IMR-90 (cell line): ENCODE results near the gene IL22. TPM values are rescaled to one million over a fixed set of nuclear protein-coding genes. Genes with fewer than 3 reads are reported as not detected.
A peak's percentile ranks its signal among the peaks of the same experiment; 100 is the strongest.

Source experiments
- ATAC-seq: fragments of 200-7000 bp; cut with Tn5 transposase; 2 replicates; pipeline ENCODE4 v1.9.1; 2020; ENCODE audit warnings: low read depth, mild to moderate bottlenecking, moderate library complexity
- BruUV-seq: library from RNA; stranded (reverse); fragments of 400-500 nt; replicated peaks from 2 replicates; lab custom pipeline; 2021; lab: Mats Ljungman, UMichigan
- CTCF ChIA-PET: fragments of 300-600 bp; formaldehyde crosslinking; extraction: SDS; loops from one replicate; lab custom pipeline; 2021; ENCODE audit warnings: antibody characterized with exemption; lab: Yijun Ruan, JAX
- POLR2A ChIA-PET: fragments of 300-600 bp; sonication (Branson Sonifier 250); formaldehyde crosslinking; loops from one replicate; lab custom pipeline; 2022; ENCODE audit warnings: antibody characterized with exemption; ENCODE audit not compliant: unreplicated experiment; lab: Charles Lee
- DNase-seq: peaks from one replicate; pipeline ENCODE4 v3.0.0; 2013
- H2AFZ ChIP-seq: replicated peaks from 2 replicates; pipeline ENCODE3; 2013; ENCODE audit warnings: low read length, mild to moderate bottlenecking; ENCODE audit not compliant: poor library complexity
- H2AK5ac ChIP-seq: 2 replicates; pipeline ENCODE4 v1.6.1; 2013; ENCODE audit warnings: low read depth, low read length, inconsistent platforms
- H2AK9ac ChIP-seq: replicated peaks from 2 replicates; pipeline ENCODE3; 2013; ENCODE audit warnings: mild to moderate bottlenecking, low read depth, low read length, moderate library complexity; ENCODE audit not compliant: poor library complexity
- H2BK120ac ChIP-seq: 2 replicates; pipeline ENCODE4 v1.6.1; 2013; ENCODE audit warnings: low read depth, low read length, inconsistent platforms
- H2BK15ac ChIP-seq: 3 replicates; pipeline ENCODE4 v1.6.1; 2013; ENCODE audit warnings: low read depth, low read length, inconsistent platforms
- H2BK20ac ChIP-seq: 2 replicates; pipeline ENCODE4 v1.6.1; 2013; ENCODE audit warnings: low read depth, mild to moderate bottlenecking, inconsistent platforms, low read length, moderate library complexity
- H2BK5ac ChIP-seq: 2 replicates; pipeline ENCODE4 v1.6.1; 2013; ENCODE audit warnings: mild to moderate bottlenecking, low read depth, low read length, inconsistent platforms; ENCODE audit not compliant: poor library complexity, severe bottlenecking
- H3K14ac ChIP-seq: replicated peaks from 2 replicates; pipeline ENCODE4 v1.6.1; 2013; ENCODE audit warnings: low read depth, low read length, inconsistent platforms
- H3K18ac ChIP-seq: 2 replicates; pipeline ENCODE4 v1.6.1; 2013; ENCODE audit warnings: low read depth, low read length, control low read depth
- H3K23ac ChIP-seq: 2 replicates; pipeline ENCODE4 v1.6.1; 2013; ENCODE audit warnings: low read depth, low read length, inconsistent platforms
- H3K27ac ChIP-seq: 2 replicates; pipeline ENCODE4 v1.5.1; 2013; ENCODE audit warnings: mild to moderate bottlenecking, control low read depth, low read length; ENCODE audit not compliant: insufficient read depth
- H3K27me3 ChIP-seq: 2 replicates; pipeline ENCODE4 v1.6.1; 2013; ENCODE audit warnings: low read length; ENCODE audit not compliant: control insufficient read depth, insufficient read depth
- H3K36me3 ChIP-seq: 2 replicates; pipeline ENCODE4 v1.6.1; 2013; ENCODE audit warnings: low read length, mixed read lengths; ENCODE audit not compliant: control insufficient read depth, insufficient read depth
- H3K4ac ChIP-seq: 2 replicates; pipeline ENCODE4 v1.6.1; 2013; ENCODE audit warnings: low read depth, low read length, inconsistent platforms
- H3K4me1 ChIP-seq: 2 replicates; pipeline ENCODE4 v1.6.1; 2013; ENCODE audit warnings: low read length, mixed read lengths; ENCODE audit not compliant: control insufficient read depth, insufficient read depth
- H3K4me2 ChIP-seq: 2 replicates; pipeline ENCODE4 v1.6.1; 2013; ENCODE audit warnings: low read depth, mild to moderate bottlenecking, control low read depth, low read length, moderate library complexity
- H3K4me3 ChIP-seq: 2 replicates; pipeline ENCODE4 v1.5.1; 2013; ENCODE audit warnings: low read depth, mild to moderate bottlenecking, control low read depth, low read length, moderate library complexity; ENCODE audit not compliant: insufficient read depth
- H3K56ac ChIP-seq: 2 replicates; pipeline ENCODE4 v1.6.1; 2013; ENCODE audit warnings: low read length, inconsistent platforms; ENCODE audit not compliant: insufficient read depth; ENCODE audit errors: extremely low read depth
- H3K79me1 ChIP-seq, 2 experiments: 2 replicates each; pipeline ENCODE4 v1.6.1; 2013; ENCODE audit warnings: low read length in 2 of 2, inconsistent platforms in 1 of 2, low read depth in 1 of 2
- H3K9ac ChIP-seq: 2 replicates; pipeline ENCODE4 v1.6.1; 2013; ENCODE audit warnings: low read depth, low read length, control low read depth
- H3K9me1 ChIP-seq: 2 replicates; pipeline ENCODE4 v1.6.1; 2013; ENCODE audit warnings: low read length, inconsistent platforms; ENCODE audit not compliant: insufficient read depth
- H3K9me3 ChIP-seq: 2 replicates; pipeline ENCODE4 v1.6.1; 2013; ENCODE audit warnings: low read length; ENCODE audit not compliant: control insufficient read depth, insufficient read depth
- H4K20me1 ChIP-seq: 2 replicates; pipeline ENCODE4 v1.6.1; 2013; ENCODE audit warnings: low read length, inconsistent platforms; ENCODE audit not compliant: insufficient read depth
- H4K5ac ChIP-seq: 2 replicates; pipeline ENCODE4 v1.6.1; 2013; ENCODE audit warnings: mild to moderate bottlenecking, low read depth, low read length, control low read depth
- H4K8ac ChIP-seq, 2 experiments: 2 replicates each; pipeline ENCODE4 v1.6.1; 2013; ENCODE audit warnings: low read depth in 2 of 2, low read length in 2 of 2, control low read depth in 1 of 2, inconsistent platforms in 1 of 2
- H4K91ac ChIP-seq: 2 replicates; pipeline ENCODE4 v1.6.1; 2013; ENCODE audit warnings: low read depth, low read length, inconsistent platforms; ENCODE audit not compliant: insufficient read depth
- CEBPB ChIP-seq: IDR thresholded peaks from 2 replicates; pipeline ENCODE4 v1.6.1; 2012; ENCODE audit warnings: low read depth, low read length, improper control_type of control experiment
- FOS ChIP-seq: fragments of 150-350 bp; IDR thresholded peaks from 2 replicates; pipeline ENCODE4 v1.6.1; 2016; ENCODE audit warnings: low read depth, low read length
- NFE2L2 ChIP-seq: fragments of 150-350 bp; IDR thresholded peaks from 2 replicates; pipeline ENCODE4 v1.6.1; 2016; ENCODE audit warnings: low read depth, mild to moderate bottlenecking, low read length
- RCOR1 ChIP-seq: IDR thresholded peaks from 2 replicates; pipeline ENCODE4 v1.6.1; 2012; ENCODE audit warnings: mild to moderate bottlenecking, low read length, improper control_type of control experiment; ENCODE audit not compliant: insufficient replicate concordance
- WGBS, 2 experiments: methylation state at CpG; one replicate each; pipeline versions ENCODE4 v1.1.5 to v1.1.7; 2013; ENCODE audit warnings: missing lambda C conversion rate in 2 of 2; ENCODE audit not compliant: insufficient read length in 1 of 2; ENCODE audit errors: extremely low coverage in 2 of 2; 5-methylcytosine and 5-hydroxymethylcytosine counted together
- dilution Hi-C: fragments of 300-500 bp; cut with HindIII; formaldehyde crosslinking; loops from one replicate; pipeline ENCODE4 v1.14.3; 2018; ENCODE audit warnings: low sequenced_read_pairs; ENCODE audit not compliant: unreplicated experiment
- in situ Hi-C: fragments of 300-500 bp; cut with MboI; formaldehyde crosslinking; loops from 3 replicates; pipeline ENCODE4 v1.14.3; 2019; ENCODE audit warnings: low sequenced_read_pairs, inconsistent platforms, mixed read lengths
- intact Hi-C: fragments of 100-400 bp; cut with micrococcal nuclease; formaldehyde crosslinking; loops from 2 replicates; pipeline ENCODE4 v1.10.0; 2022
- polyA plus RNA-seq, 3 experiments: library from polyadenylated mRNA; depleted of rRNA; stranded (reverse); fragments of >200 nt; gene quantifications; 2 replicates each; pipeline ENCODE4 v1.2.3, GENCODE V29; 2012; ENCODE audit warnings: low replicate concordance in 1 of 3
- total RNA-seq: library from RNA; depleted of rRNA; stranded (reverse); fragments of >200 nt; gene quantifications from 2 replicates; pipeline ENCODE4 v1.2.3, GENCODE V29; 2012

Gene IL22
- total and polyA plus RNA-seq, 2 of the 4 experiments (the other 2 are of a cell fraction), result not detected

GRCh38 chr12:68271346-68271745 lies 17.9 kb upstream of the IL22 start:
- POLR2A ChIA-PET, result no interaction called here
- peak overlapping the region in 1 of 2 experiments; percentile 12; a peak in 1 of 4 replicates for H4K8ac ChIP-seq
- H3K9ac ChIP-seq, result no peak overlapping the region
- H3K79me1 ChIP-seq, result no peaks in the 10 kb centered on the region
- no peak overlapping the region for H3K4me2 ChIP-seq
- no peak overlapping the region for H2BK5ac ChIP-seq
- in situ Hi-C loops, result no loop called here
- intact Hi-C loops, result no loop called here
- peak overlapping the region; percentile 36; the same call in 1 of the 2 replicates for H3K27ac ChIP-seq
- no peak overlapping the region for H3K23ac ChIP-seq
- H4K20me1 ChIP-seq, result no peaks in the 10 kb centered on the region
- no peak overlapping the region; the same call in 1 of the 2 replicates for H2BK120ac ChIP-seq
- no peak overlapping the region for H2BK15ac ChIP-seq
- H2BK20ac ChIP-seq, result 0 out of 2 replicates have a peak overlapping the region, but pooled peaks have one; percentile 34
- CTCF ChIA-PET, result no interaction called here
- no TSS peak for BruUV-seq
- no peak overlapping the region; the same call in 1 of the 2 replicates for H3K18ac ChIP-seq
- H4K91ac ChIP-seq, result no peak overlapping the region; the same call in 1 of the 2 replicates
- WGBS, 2 experiments, result no CpG with 5 or more reads among the region's 8 CpGs
- H2AK5ac ChIP-seq, result no peak overlapping the region
- no peaks in the 10 kb centered on the region for H3K36me3 ChIP-seq
- no peaks in the 10 kb centered on the region for H3K9me1 ChIP-seq
- no peak overlapping the region for H3K14ac ChIP-seq
- dilution Hi-C loops, result no loop called here
- DNase-seq (peak; percentile 94), ATAC-seq (peak; percentile 49)
- no peak overlapping the region for H3K4ac ChIP-seq
- H2AK9ac ChIP-seq, result no peak overlapping the region
- peak overlapping the region; percentile 46 for H2AFZ ChIP-seq
- no peaks in the 10 kb centered on the region for H3K9me3 ChIP-seq
- no peak overlapping the region; the same call in 1 of the 2 replicates for H4K5ac ChIP-seq
- H3K56ac ChIP-seq, result no peak overlapping the region
- TF ChIP-seq FOS (peak; percentile 32; the same call in 1 of the 2 replicates), NFE2L2 (no peak), CEBPB (peak; percentile 72), RCOR1 (no peak)
- H3K4me1 ChIP-seq, result peaks cover 6% of the 10 kb centered on the region
- H3K4me3 ChIP-seq, result no peak overlapping the region
- H3K27me3 ChIP-seq, result no peaks in the 10 kb centered on the region
